Cardiac muscle cell (in vitro differentiated cells and primary cell): ENCODE results near the gene BAX. TPM values are rescaled to one million over a fixed set of nuclear protein-coding genes. Genes with fewer than 3 reads are reported as not detected.

ENCODE experiments used
- DNase-seq, 2 donors: peaks; one replicate each; pipeline versions ENCODE4 v3.0.0 to v3.0.0-alpha.2; 2010 to 2017; ENCODE audit warnings: low read depth in 1 of 2, low spot score in 1 of 2
- H3K27ac ChIP-seq: fragments of 200-600 bp; sonication (generic); 2 replicates; pipeline ENCODE4 v1.5.1; 2016
- H3K27me3 ChIP-seq: fragments of 200-600 bp; sonication (generic); 2 replicates; pipeline ENCODE4 v1.6.0; 2016; ENCODE audit warnings: control low read depth
- H3K36me3 ChIP-seq: fragments of 200-600 bp; sonication (generic); 2 replicates; pipeline ENCODE4 v1.5.1; 2016; ENCODE audit warnings: control low read depth
- H3K4me1 ChIP-seq: fragments of 200-600 bp; sonication (generic); 2 replicates; pipeline ENCODE4 v1.8.1; 2017; ENCODE audit warnings: low read depth, mild to moderate bottlenecking, mixed run types
- H3K4me3 ChIP-seq: fragments of 200-600 bp; sonication (generic); 2 replicates; pipeline ENCODE4 v1.5.1; 2016; ENCODE audit warnings: mild to moderate bottlenecking
- H3K9me3 ChIP-seq: fragments of 200-600 bp; sonication (generic); 2 replicates; pipeline ENCODE4 v1.5.1; 2017; ENCODE audit warnings: low read depth, mild to moderate bottlenecking, control low read depth
- CTCF ChIP-seq: IDR thresholded peaks from 2 replicates; pipeline ENCODE4 v1.5.1; 2012; ENCODE audit warnings: low read depth, mild to moderate bottlenecking, low read length
- polyA plus RNA-seq: library from polyadenylated mRNA; unstranded; fragments of >200 nt; fragmentation: Nextera tagmentation; extraction: Ambion mirVana; gene quantifications from 2 replicates; pipeline ENCODE4 v1.2.1, GENCODE V29; 2016
- total RNA-seq: library from RNA; depleted of rRNA; stranded (reverse); fragments of >200 nt; gene quantifications from 2 replicates; pipeline ENCODE4 v1.2.3, GENCODE V29; 2016

BAX gene
- total and polyA plus RNA-seq, 2 experiments from 2014 or later = 64.2 to 95.2 TPM

- peak; percentile 64 for TF ChIP-seq CTCF
- H3K9me3 ChIP-seq = no peaks in the 10 kb centered on the region
- H3K27ac ChIP-seq = no peak overlapping the region
- no peak overlapping the region for H3K4me3 ChIP-seq
- H3K36me3 ChIP-seq = peaks cover 3% of the 10 kb centered on the region
- no peaks in the 10 kb centered on the region for H3K27me3 ChIP-seq
- peak; percentile 63 to 73 for DNase-seq
- H3K4me1 ChIP-seq = peaks cover 5% of the 10 kb centered on the region
These were observed 43.3 kb downstream of the BAX start for GRCh38 chr19:48997972-48998371.

- H3K4me1 ChIP-seq = no peaks in the 10 kb centered on the region
- DNase-seq = peak; percentile 80 to 82
- peak; percentile 83 for TF ChIP-seq CTCF
- H3K27ac ChIP-seq = no peak overlapping the region
- H3K4me3 ChIP-seq = no peak overlapping the region
- no peaks in the 10 kb centered on the region for H3K27me3 ChIP-seq
- H3K9me3 ChIP-seq = no peaks in the 10 kb centered on the region
- H3K36me3 ChIP-seq = peaks cover 7% of the 10 kb centered on the region
These were observed 45.0 kb downstream of the BAX start for GRCh38 chr19:48999481-49000325.

GRCh38 chr19:49004133-49004532, 49.5 kb downstream of the BAX start:
- TF ChIP-seq CTCF = no peak
- Histone ChIP-seq H3K4me3 (no peak overlapping the region), H3K4me1 (no peaks in the 10 kb centered on the region), H3K36me3 (peaks cover 12% of the 10 kb centered on the region), H3K27ac (no peak overlapping the region), H3K27me3 (no peaks in the 10 kb centered on the region), H3K9me3 (no peaks in the 10 kb centered on the region)
- DNase-seq = no peak

- peaks cover 13% of the 10 kb centered on the region for H3K36me3 ChIP-seq
- no peaks in the 10 kb centered on the region for H3K9me3 ChIP-seq
- no peaks in the 10 kb centered on the region for H3K27me3 ChIP-seq
- H3K4me1 ChIP-seq = no peaks in the 10 kb centered on the region
- no peak for DNase-seq
- H3K27ac ChIP-seq = no peak overlapping the region
- H3K4me3 ChIP-seq = no peak overlapping the region
- no peak for TF ChIP-seq CTCF
These were observed 50.4 kb downstream of the BAX start for GRCh38 chr19:49004964-49005614.

GRCh38 chr19:49006905-49007304, 52.2 kb downstream of the BAX start:
- no peaks in the 10 kb centered on the region for H3K4me1 ChIP-seq
- no peak for TF ChIP-seq CTCF
- no peak for DNase-seq
- H3K36me3 ChIP-seq = peaks cover 18% of the 10 kb centered on the region
- H3K4me3 ChIP-seq = no peak overlapping the region
- no peak overlapping the region for H3K27ac ChIP-seq
- no peaks in the 10 kb centered on the region for H3K9me3 ChIP-seq
- H3K27me3 ChIP-seq = no peaks in the 10 kb centered on the region
